GM18861 (cell line): Measurements from ENCODE around the gene PBX3.

Experiments
- ATAC-seq: cut with Tn5 transposase; IDR thresholded peaks from one replicate; pipeline ENCODE4 v1.9.1; 2021; ENCODE audit not compliant: unreplicated experiment

Gene PBX3

GRCh38 chr9:125854553-125855275 lies 107.5 kb downstream of the PBX3 start:
- no peak for ATAC-seq

DNA sequence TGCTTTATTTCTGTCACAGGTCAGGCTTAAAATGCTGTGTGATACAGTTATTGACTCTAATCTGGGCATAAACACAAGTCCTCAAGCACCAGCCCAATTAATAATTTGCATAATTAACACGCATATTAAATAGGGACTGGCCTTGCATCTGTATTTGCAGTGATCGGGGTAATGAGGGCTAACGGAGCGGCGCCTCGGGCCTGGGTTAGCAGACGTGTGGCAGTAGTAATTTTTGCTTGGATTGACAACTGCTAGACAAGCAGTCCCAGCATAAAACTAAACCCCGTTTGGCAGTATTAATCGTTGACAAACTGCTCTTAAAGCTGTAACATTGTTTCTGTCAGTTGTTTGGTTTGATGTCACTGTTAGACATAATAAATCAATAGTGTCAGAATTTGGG lies 109.2 kb downstream of the PBX3 start:
- ATAC-seq, result no peak

GRCh38 chr9:125861405-125862058 lies 114.4 kb downstream of the PBX3 start:
- no peak for ATAC-seq

DNA sequence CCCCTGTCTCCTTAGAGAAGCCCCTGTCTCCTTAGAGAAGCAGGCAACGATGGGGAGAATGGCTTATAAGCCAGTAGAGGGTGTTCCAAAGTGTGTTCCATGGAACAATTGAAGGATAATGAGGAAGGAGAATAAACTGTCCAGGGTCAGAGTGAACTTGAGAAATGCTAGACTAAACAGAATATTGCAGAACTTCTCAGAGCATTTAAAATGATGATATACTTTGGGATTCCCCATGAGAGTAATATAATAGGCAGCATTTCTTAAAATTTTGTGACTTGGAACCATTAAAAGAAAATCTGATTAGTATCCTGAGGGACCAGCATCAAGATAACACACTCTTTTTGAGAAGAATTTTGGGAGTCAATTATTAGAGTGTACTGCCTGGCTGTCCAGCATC lies 116.8 kb downstream of the PBX3 start:
- ATAC-seq, result no peak

DNA sequence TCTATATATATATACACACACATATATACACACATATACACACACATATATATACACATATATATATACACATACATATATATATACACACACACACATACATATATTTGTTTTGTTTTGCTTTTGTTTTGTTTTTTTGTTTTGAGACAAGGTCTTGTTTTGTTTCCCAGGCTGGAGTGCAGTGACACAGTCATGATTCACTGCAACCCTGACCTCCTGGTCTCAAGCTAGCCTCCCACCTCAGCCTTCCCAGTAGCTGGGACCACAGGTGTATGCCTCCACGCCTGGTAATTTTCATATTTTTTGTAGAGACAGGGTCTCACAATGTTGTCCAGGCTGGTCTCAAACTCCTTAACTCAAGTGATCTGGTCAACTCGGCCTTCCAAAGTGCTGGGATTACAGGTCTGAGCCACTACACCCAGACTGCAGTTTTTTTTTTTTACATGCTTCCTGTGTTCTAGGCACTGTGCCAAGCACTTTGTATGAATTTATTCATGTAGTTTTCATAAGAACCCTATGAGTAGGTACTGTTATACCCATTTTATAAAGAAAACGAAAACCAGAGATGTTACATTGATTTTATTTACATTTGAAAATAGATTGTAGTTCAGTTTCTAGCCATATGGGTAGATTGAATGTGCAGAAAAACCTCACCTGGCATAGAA lies 120.7 kb downstream of the PBX3 start:
- no peak for ATAC-seq

DNA sequence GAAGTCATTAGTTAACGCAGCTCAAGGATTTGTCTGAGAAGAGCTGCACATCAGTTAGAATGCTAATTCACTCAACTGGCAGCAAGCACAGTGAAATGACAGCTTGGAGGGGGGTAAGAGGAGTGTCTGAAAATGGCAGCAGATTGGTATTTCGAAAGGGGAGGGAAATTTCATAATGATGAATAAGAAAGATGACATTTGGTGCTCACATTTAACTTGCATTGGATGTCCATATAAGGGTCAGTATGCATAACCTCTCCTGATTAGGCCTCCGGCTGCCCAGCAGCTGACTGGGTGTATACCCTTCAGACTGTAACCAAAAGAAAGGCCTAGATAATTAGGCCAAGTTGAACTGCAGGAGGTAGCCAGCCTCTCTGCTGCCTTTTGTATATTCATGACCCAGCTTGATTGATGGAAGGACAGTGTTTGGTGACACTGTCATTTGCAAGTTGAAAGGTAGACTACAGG lies 131.0 kb downstream of the PBX3 start:
- ATAC-seq, result no peak

DNA sequence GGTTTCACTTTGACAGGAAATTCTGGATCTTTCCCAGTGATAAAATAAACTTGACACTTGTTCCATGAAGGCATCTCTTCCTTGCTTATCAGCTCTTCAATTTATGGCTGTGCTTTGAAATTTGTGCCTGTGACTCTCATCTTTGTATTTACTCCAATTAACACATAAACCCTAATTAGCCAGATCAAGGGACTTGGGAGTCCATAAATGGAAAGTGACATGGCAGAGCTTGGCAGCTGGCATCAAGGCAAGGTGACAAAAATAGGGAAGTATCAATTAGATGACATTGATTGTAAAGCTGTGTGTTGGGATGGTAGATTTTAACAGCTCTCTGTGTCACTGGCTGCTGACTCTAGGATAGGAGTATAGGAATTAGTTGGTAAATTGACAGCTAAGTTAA lies 133.9 kb downstream of the PBX3 start:
- ATAC-seq, result no peak

DNA sequence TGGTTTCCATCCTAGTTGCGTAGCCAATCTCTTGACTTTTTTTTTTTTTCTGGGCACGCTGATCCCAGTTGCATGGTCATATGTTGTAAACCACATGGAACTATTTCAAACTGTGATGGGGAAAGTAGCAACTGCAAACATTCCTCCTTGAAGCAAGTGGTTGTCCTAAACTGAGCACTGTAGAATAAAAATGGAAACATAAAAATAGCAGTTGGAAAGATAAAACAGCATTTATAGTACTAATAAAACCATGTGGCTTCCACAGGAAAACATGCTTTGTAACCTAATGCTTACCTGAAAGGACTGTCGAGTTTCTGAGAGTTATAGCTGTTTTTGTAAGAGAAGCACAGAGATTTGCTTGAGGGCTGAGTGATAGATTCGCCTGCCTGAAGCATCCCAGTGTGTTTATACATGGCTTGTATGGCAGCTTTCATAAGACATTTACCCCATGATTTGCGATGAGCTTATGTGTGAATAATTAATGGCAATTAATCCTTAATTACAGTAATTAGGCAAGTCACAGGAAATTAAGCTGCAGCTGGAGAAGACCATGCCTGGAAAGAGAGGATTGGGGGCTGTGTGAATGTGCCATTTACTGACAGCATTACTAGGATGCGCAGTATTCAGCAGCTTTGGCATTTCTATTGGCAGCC lies 136.5 kb downstream of the PBX3 start:
- no peak for ATAC-seq

DNA sequence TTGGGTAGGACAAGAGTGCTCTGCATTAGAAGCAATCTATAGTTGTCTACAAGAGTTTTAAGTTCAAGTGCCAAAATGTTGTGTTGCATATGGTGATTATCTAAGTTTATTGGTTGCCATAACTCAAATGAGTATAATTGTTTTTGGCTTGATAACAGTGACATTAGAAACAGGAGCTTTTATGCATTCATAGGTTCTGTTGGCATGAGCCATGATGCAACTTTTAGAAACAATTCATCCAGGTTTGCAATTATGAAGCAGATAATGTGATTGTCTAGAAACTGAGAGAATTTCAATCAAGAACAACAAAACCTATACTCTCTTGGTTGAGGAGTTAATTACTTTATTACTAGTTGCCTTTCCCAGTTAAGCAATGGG lies 137.0 kb downstream of the PBX3 start:
- no peak for ATAC-seq

DNA sequence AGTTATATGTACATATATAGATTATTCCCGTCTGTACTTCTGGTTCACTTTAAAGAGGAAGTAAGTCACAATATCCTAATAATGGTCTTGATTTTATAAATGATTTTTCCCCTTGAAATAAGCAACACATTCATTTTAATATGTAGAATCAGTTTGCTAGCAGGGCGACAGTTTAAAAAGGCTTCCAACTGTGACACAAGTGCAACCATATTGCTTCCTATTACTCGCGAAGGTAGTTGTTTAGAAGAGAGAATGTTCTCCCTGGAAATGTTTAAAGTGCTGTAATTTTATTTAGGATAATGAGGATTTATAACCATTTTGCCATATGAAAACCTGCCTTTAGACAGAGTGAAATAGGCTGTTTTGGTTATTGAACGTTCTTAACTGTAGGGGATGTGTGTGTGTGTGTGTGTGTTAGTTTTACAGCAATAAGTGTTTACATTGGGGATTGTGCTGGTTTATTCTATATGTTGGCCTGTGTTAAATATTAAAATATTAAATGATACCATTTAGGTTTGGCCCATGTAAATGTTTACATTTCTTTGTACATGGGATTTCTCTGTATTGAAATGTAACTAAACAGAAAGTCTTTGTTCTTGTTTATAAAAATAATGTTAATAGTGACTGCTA lies 138.3 kb downstream of the PBX3 start:
- ATAC-seq, result no peak

- no peak for ATAC-seq
Observed at GRCh38 chr9:125886365-125886764, 139.2 kb downstream of the PBX3 start.

DNA sequence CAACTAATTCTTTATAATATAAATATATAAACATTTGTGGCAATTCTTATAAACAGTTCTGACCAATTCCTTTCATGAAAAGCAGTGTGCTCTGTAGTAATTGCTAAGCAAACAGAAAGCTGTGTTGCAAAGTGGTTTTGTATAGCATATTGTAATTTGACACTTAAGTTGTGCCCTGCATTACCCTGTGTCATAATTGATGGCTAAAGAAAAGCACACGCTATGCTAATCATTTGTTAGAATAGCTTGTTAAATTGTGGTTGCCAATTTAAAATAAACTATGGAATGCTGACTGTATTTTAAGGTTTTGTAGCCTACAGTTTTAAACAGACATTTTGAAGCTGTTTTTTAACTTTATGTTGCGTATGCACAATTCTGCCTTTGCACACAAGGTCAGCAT lies 140.0 kb downstream of the PBX3 start:
- ATAC-seq, result no peak

GRCh38 chr9:125888211-125888610 lies 141.0 kb downstream of the PBX3 start:
- no peak for ATAC-seq

- ATAC-seq, result no peak
Observed at GRCh38 chr9:125889112-125889475, 141.9 kb downstream of the PBX3 start.

GRCh38 chr9:125889476-125890419 lies 142.6 kb downstream of the PBX3 start:
- no peak for ATAC-seq

- ATAC-seq, result no peak
Observed at GRCh38 chr9:125890826-125891225, 143.7 kb downstream of the PBX3 start.

GRCh38 chr9:125893277-125893676 lies 146.1 kb downstream of the PBX3 start:
- ATAC-seq, result no peak

GRCh38 chr9:125894566-125894965 lies 147.4 kb downstream of the PBX3 start:
- ATAC-seq, result no peak

DNA sequence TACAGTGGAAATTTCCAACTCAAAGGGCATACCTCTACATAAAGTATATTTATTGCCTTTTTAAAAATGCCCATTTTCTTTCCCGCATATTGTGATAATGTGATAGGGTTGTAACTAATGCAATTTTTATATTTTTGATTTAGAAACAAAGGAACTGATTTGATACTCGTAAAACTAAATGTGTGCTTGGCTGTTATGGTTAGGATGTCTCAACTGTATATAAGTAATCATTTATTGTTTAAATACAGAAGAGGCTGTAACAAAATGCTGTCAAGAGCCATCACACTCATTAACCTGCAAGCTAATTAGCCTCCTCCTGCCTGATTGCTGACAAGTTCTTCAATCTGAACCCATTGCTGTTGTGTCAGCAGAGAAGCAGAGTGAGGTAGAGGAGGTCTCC lies 149.2 kb downstream of the PBX3 start:
- no peak for ATAC-seq

GRCh38 chr9:125896964-125897363 lies 149.8 kb downstream of the PBX3 start:
- ATAC-seq, result no peak
